IPS-NIHi11 (cell line): ENCODE measurements around the gene KMO.

Source experiments
- DNase-seq: peaks from one replicate; pipeline ENCODE4 v3.0.0; 2012; ENCODE audit warnings: mixed read lengths, low spot score

Gene KMO

DNA sequence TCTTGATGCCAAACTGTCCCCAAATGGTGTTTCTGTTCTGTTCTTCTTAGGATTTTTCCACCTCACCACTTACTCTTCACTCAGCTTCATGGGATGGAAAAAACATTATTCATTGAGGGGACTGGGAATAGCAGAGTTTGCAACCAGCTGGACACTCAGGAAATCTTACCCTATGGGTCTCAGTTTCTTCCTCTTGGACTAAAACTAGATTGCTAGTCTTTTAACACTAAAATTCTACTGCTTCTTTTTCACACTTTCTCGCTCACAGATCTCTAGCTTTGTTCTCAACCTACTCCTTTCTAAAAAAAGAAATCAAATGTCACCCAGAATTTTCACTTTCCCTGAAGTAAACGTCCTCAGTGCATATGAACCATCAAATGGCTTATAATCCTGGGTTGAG lies 4.8 kb downstream of the KMO start:
- DNase-seq = no peak

DNA sequence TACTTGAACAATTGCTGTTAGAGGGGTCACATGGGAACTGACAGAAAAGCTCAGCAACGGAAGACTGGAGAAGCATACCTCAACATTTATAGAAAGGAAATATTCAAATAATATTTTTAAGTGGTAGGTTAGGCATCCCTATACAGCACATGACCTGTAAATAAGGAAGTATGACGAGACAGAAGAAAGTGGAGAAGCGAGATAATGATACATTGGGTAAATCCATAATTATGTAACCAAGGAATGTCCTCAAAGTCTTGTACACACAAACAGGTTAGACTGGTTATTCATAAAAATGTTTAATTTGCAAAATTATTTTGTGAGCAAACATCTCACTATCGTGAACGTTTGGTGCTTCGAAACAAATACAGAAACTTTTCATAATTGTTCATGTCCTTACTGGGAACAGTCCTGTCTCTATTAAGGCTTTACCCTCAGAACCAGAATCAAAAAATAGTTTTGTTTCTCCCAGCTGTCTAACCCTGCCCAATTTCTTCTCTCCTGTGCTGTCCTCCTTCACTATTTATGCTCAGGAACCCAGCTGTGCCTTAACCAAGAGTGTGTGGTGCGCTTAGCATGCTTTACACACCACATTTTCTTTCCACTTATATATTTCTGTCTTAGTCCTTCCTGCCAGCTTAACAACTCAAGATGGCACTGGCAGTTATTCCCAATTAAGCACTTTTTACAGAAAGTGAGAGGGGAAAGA lies 10.2 kb downstream of the KMO start:
- DNase-seq = no peak

DNA sequence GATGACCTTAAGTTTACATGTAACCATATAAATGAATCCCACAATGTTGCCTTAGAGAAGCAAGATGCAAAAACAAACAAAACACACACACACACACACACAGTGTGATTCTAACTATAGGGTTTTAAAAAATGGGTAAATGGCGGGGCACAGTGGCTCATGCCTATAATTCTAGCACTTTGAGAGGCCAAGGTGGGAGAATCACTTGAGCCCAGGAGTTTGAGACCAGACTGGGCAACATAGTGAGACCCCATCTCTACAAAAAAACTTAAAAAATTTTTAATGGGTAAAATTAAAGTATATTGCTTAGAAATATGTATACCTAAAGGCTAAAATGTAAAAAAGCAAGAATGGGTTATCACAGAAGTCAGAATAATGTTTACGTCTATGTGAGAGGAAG lies 15.8 kb downstream of the KMO start:
- DNase-seq = no peak

DNA sequence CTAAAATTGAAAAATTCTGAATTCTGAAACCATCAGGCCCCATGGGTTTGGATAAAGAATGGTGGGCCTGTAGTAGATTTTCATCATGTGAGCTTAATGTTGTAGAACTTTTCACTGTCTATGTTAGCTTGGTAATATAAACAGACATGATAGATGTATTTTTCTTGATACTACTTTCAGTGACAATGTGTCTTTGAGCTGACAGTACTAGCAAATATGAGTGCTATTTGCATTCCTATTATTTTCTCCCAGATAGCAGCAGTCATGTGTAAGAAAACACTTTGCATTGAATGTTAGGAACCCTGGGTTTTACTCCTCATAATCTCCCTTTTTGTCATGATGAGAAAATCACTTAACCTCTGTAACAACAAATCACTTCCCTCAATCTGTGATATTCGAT lies 18.1 kb downstream of the KMO start:
- DNase-seq = no peak

DNA sequence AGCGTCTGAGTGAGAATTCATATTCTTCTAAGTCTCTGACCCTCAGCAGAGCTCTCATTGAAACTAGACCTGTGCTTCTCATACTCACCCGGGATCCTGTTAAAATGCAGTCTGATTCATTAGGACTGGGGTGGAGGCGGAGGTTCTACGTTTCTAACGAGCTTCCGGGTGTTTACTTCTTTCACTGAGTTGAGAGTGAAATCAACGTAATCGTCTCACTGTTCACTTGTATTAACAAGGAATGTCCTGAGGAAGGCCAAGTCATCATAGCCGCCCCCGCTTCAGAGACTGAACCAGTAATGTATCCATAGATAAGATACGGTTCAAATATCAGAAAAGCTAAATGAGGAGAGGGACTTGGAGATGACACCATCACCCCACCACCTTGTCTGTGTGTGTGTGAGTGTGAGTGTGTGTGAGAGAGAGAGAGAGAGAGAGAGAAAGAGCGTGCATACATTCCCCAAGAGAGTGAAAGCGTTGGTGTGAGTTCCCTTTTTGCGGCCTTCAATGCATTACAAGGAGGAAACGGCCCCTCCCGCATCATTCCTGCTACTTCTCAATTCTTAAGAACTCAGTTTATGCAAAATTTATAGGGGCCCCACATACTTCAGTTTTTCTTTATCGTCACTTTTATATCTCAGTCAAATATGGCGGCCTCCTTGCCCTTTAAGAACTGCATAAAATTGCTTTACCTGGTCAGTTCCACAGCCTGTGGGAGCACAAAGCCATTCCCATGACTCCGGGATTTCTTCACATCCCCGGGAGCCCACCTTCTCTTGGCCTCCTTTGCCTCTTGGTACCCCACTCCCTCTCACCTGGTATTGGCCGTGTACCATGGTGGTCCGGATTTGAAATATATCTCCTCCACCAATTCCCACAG lies 19.8 kb downstream of the KMO start:
- no peak for DNase-seq

DNA sequence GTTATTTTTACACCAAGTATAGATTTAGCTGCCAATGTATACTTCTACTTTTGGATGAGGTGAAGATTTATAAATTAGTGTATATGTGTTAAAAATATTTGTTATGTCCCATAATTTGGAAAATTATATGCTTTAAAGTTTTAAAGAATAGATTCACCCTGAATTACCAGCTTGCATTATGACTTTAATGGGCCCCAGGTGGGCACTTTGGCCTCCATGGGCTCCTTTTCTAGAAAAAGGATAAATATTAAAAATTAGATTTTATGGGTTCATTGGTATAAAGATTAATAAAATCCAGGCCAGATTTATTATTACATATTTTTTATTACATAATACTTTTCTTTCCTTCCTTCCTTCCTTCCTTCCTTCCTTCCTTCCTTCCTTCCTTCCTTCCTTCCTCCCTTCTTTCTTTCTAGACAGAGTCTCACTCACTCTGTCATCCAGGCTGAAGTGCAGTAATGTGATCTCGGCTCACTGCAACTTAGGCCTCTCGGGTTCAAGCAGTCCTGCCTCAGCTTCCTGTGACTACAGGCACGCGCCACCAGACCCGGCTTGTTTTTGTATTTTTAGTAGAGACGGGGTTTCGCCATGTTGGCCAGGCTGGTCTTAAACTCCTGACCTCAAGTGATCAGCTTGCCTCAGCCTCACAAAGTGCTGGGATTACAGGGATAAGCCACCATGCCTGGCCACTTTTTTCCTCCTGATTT lies 21.9 kb downstream of the KMO start:
- DNase-seq = no peak

DNA sequence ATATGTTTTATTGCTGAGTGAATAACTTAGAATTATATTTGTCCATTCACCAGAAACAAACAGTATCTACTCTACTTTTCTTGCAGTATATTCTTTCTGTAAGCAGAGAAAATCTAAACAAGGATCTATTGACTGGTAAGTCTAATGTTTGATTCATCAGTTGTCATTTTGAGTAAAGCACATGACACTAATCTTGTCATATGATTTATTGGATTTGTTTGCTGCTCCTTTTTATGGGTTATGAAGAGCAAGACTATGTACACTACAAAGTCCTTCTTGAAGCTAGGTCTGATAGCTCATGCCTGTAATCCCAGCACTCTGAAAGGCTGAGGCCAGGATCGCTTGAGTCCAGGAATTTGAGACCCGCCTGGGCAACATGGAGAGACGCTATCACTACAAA lies 23.3 kb downstream of the KMO start:
- no peak for DNase-seq

DNA sequence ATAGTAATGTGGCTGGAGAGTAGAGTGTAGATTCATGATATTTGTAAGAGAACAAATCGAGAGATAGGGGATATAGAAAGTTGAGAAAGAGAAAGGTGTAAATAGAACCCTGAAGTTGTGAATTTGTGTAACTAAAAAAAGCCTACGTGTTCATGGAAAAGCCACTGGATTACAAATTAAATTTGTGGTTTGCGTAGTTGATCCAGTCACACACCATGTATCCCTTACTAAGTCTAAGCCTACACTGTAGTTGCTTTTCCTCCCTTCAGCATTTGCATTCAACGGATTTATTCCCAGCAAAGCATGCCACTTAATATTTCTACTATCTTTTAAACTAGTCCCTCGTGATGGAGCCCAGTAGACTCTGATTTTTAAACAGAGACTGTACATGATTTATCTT lies 24.9 kb downstream of the KMO start:
- DNase-seq = no peak

DNA sequence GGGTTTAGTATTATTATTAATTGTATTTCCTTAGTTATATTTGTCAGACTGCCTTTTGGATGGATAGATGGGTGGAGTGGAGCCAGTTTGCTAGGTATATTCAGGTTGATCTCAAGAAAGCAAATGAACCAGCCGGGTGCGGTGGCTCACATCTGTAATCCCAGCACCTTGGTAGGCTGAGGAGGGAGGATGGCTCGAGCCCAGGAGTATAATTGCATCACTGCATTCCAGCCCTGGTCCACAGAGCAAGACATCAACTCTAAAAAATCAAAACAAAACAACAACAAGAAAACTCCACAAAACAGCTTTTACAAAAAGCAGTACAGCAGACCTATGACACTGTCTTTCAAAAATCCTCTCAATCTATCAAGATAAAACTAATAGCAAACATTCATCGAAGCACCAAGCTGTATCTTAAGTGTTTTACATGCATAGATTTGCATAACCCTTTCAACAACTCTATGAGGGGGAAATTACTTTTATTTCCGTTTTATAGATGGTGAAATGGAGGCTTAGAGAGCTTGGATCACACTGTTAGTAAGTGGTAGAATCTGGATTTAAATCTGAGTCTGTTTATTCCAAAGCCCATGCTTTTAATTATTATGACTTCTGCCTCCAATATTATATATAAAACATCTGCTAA lies 25.5 kb downstream of the KMO start:
- no peak for DNase-seq

DNA sequence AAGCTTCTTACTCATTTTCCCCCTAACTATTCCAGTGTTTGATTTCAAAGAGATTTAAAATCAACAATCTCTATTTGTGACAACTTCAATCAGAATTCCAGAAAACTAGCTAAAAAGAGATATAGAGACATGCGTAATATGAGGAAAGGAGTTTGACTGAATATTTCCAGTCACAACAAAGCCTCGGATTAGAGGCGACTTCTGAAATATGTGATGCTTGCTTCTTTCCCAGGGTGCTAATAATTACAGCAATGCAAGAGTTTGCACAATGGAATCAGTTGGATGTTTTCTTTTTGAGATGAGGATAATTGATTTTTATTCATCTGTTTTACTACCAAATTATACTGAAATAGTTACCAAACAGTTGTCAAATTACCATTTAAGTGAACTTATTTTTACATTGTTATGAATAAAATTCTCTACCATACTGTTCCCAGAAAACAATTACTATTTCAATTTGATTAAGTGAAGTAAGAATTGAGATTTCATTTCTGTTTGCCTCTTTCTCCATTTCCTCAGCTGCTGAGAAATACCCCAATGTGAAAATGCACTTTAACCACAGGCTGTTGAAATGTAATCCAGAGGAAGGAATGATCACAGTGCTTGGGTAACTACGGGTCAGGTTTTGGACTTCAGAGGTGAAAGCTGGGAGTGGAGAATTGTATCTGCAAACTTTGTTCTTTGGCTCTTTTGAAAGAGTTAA lies 28.1 kb downstream of the KMO start:
- no peak for DNase-seq

DNA sequence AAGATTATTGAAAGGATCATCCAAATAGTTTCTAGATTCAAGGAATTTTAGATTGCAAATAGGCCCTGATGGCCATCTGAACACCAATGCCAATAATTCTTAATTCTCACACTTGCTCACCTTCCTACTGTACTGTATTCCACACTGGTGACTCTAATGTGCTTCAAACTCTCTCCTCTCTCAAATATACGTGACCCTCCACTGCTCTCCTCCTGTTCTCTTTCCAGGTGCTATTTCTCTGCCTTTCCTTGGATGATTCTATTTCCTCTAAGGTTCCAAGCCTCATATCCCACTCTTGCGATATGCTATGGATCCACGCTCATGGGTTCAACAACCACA lies 28.6 kb downstream of the KMO start:
- DNase-seq = no peak

DNA sequence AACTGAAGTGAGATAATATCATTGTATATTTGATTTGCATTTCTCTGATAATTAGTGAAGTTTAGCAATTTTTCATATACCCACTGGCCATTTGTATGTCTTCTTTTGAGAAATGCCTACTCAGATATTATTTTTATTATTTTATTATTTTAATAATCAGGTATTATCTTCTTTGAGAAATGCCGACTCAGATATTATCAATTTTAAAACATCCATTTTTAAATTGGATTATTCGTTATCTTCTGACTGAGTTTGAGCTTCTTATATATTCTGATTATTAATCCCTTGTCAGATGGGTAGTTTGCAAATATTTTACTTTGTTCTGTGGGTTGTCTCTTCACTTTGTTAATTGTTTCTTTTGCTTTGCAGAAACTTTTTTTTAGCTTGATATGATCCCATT lies 37.7 kb downstream of the KMO start:
- DNase-seq = no peak

DNA sequence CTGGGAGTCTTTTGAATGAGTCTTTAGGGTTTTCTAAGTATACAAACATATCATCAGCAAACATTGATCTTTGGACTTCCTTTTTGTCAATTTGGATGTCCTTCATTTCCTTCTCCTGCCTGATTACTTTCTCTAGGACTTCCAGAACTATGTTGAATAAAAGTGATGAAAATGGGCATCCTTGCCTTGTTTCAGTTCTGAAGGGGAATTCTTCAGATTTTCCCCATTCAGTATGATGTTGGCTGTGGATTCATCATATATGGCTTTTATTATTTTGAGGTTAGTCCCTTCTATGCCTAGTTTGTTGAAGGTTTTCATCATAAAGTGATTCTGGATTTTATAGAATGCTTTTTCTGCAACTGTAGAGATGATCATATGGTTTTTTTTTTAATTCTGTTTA lies 42.0 kb downstream of the KMO start:
- DNase-seq = no peak

DNA sequence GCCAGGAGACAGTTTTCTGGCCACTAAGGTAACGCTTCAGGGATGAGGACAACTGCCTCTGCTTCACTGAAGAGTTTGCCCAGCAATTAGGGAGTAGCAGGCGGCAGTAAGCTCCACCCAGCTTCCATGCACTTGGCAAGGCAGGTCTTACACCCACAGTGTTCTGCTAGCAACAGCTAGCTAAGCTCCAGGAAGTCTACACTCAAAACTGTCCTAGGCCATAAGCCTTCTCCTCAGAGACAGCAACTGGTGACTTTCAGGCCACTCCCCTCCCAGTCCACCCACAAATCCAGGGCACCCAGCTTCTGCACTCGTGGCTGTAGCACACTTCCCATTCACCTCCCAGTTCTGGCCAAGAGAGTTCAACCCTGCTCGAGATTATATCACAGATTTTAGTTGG lies 47.3 kb downstream of the KMO start:
- DNase-seq = no peak

DNA sequence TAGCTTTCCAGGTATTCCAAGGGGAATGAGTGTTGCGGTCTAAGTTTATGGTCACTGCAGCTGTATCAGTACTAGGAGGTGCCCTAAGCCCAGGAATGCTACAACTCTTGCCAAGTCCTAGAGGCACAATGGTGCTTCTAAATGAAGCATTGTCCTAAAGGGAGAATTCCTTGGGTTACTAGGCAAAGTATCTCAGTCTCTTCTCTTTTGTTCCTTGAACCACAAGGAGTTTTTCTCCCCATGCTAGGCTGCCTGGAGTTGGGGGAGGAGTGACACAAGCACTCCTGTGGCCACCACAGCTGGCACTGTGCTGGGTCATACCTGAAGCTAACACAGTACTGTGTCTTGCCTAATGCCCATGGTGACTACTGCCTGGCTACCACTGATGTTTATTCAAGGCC lies 50.7 kb downstream of the KMO start:
- DNase-seq = no peak

DNA sequence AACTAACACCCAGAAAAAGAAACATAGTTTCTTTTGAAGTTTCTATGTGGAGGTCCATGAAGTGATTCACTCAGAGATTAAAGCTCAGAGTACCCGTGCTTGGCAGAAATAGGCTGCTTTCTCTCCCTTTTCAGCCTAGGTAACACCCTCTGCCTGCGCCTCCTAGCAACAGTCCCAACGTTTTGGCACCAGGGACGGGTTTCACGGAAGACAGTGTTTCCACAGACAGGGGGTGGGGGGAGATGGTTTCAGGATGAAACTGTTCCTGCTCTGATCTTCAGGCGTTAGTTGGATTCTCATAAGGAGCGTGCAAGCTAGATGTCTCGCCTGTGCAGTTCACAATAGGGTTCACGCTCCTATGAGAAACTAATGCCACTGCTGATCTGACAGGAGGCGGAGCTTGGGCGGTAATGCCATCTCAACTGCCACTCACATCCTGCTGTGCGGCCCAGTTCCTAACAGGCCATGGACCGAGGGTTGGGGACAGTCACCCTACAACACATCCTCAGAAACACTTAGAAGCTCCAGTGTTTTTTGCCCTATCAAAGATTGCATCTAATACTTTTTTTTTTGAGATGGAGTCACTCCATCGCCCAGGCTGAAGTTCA lies 54.8 kb downstream of the KMO start:
- no peak for DNase-seq

DNA sequence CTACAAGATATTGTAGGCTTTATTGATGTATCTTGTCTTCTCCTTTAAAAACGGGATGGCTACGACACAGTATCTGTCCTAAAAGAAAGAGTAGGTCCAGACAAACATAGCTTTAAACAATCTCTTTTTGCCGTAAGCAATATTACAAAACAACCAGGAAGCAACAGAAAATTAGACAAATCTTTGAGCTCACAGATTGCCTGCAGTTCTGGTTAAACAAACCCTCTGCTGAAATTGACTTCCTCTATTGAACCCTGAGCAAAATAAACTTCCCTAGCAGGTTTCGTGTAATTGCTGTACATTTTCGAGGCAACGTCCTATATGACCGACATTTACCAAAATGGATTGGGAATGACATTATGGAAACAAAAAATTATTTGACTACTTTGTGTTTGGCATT lies 57.3 kb downstream of the KMO start:
- DNase-seq = no peak

DNA sequence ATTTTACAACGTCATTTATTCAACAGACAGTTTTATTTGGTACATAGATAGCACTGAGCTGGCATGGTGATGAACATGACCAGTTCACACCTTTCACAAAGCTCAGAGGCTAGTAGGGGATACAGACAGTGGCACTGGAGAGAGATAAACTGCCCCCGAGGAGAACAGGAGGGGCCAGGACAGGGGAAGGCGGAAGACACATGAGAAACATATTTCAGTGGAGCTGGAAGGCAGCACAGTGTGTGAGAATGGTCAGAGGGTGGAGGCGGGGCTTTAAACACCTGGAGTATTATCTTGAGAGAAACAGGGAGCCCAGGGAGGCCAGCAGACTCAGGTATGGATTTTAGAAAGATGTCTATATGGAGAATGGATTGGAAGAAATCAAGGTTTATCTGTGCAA lies 58.5 kb downstream of the KMO start:
- DNase-seq = no peak

DNA sequence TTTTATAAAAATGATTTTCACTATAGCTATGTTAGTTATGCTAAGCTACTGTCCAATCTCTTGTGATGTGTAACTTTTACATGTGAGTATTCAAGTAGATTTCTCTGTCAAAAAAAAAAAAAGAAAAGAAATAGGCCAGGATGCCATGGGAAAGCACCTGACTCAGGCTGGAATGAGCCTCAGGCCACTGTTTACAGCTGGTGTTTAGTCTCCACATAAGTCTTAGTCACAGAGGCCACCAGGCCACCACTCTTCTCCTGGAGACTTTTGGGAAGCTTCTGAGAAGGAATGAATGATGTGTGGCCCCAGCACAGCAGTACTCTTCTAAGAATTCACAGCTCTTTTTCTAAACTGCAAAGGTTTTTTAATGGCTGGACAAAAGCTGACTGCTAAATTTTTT lies 59.1 kb downstream of the KMO start:
- DNase-seq = no peak

DNA sequence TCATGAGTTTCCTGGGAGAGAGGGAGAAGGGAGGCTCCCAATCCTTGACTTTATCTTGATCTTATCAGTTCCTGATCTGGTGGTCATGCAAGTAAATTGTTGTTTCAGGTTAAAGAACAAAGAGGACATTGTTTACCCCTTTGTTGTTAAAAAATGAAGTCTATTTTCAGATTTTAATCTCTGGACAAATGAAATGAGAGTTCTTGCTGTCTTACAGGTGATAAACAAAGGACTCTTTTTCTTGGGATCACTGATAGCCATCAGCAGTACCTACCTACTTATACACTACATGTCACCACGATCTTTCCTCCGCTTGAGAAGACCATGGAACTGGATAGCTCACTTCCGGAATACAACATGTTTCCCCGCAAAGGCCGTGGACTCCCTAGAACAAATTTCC lies 59.6 kb downstream of the KMO start:
- no peak for DNase-seq

DNA sequence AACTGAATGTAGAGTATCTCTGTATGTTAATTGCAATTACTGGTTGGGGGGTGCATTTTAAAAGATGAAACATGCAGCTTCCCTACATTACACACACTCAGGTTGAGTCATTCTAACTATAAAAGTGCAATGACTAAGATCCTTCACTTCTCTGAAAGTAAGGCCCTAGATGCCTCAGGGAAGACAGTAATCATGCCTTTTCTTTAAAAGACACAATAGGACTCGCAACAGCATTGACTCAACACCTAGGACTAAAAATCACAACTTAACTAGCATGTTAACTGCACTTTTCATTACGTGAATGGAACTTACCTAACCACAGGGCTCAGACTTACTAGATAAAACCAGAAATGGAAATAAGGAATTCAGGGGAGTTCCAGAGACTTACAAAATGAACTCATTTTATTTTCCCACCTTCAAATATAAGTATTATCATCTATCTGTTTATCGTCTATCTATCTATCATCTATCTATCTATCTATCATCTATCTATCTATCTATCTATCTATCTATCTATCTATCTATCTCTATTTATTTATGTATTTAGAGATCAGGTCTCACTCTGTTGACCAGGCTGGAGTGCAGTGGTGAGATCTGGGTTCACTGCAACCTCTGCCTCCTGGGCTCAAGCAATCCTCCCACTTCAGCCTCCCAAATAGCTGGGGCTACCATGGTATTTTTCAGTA lies 60.2 kb downstream of the KMO start:
- no peak for DNase-seq
